KMS-11 (cell line): ENCODE data around the gene B4GALT3.

Experiments used
- H2AFZ ChIP-seq: fragments of 200-600 bp; sonication (generic); 2 replicates; pipeline ENCODE4 v1.6.1; 2016; ENCODE audit warnings: antibody characterized with exemption, mixed run types, low read depth
- H3K27ac ChIP-seq: fragments of 200-600 bp; sonication (generic); 2 replicates; pipeline ENCODE4 v1.6.1; 2016; ENCODE audit warnings: mild to moderate bottlenecking, mixed run types
- H3K27me3 ChIP-seq: fragments of 200-600 bp; sonication (generic); 2 replicates; pipeline ENCODE4 v1.6.1; 2017; ENCODE audit warnings: mild to moderate bottlenecking, low read depth, mixed run types, moderate library complexity; ENCODE audit not compliant: insufficient read depth
- H3K36me3 ChIP-seq: fragments of 200-600 bp; sonication (generic); 2 replicates; pipeline ENCODE4 v1.6.1; 2017; ENCODE audit warnings: mild to moderate bottlenecking, mixed run types; ENCODE audit not compliant: insufficient read depth
- H3K4me1 ChIP-seq: fragments of 200-600 bp; sonication (generic); 2 replicates; pipeline ENCODE4 v1.6.1; 2016; ENCODE audit warnings: mild to moderate bottlenecking, low read depth, mixed run types; ENCODE audit not compliant: poor library complexity, severe bottlenecking
- H3K4me2 ChIP-seq: fragments of 200-600 bp; sonication (generic); 2 replicates; pipeline ENCODE4 v1.7.0; 2016; ENCODE audit warnings: mild to moderate bottlenecking, mixed run types
- H3K4me3 ChIP-seq: fragments of 200-600 bp; sonication (generic); IDR thresholded peaks from 2 replicates; pipeline ENCODE4 v1.6.1; 2017; ENCODE audit warnings: low read depth, low read length, mixed read lengths; ENCODE audit not compliant: insufficient read depth
- H3K79me2 ChIP-seq: fragments of 200-600 bp; sonication (generic); 2 replicates; pipeline ENCODE4 v1.6.1; 2016; ENCODE audit warnings: low read depth, mixed run types; ENCODE audit not compliant: insufficient read depth
- H3K9ac ChIP-seq: fragments of 200-600 bp; sonication (generic); 2 replicates; pipeline ENCODE4 v1.6.1; 2016; ENCODE audit warnings: mild to moderate bottlenecking, mixed run types
- H4K20me1 ChIP-seq: fragments of 200-600 bp; sonication (generic); 2 replicates; pipeline ENCODE4 v1.6.1; 2016; ENCODE audit warnings: mild to moderate bottlenecking, mixed run types; ENCODE audit not compliant: insufficient read depth
- TF ChIP-seq, protein P1 (sequence below): fragments of 200-600 bp; sonication (generic); conservative IDR thresholded peaks from 2 replicates; pipeline ENCODE4 v1.6.1; 2017; ENCODE audit warnings: low read depth, mild to moderate bottlenecking, antibody characterized with exemption, low read length, moderate library complexity, mixed read lengths

B4GALT3 gene

DNA sequence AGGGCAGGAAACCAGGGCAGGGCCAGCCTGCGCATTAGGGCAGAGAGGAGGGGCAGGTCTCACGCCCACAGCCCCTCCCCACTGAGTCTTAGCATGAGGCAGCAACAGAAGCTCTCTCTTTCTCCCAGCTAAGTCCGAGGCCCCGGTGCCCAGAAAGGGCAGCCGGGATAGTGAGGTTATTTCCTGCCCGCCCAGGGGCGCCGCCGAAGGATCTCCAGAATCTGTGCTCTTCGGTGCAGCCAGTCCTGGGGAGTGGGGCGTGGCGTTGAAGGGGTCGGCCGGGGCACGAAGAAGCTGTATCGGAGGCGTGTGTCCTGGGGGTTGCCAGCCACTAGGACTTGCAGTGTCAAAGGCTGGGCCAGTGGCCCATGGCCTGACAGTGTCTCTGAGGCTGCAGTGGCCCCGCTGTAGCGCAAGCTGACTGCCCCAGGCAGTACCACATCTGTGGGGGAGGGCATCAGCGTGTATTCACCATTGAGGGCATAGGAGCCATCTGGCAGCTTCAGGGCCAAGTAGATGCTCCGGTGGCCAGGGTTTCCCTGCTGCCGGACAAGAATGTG is 13.7 kb upstream of the B4GALT3 start:
- Histone ChIP-seq H3K79me2 (no peaks in the 10 kb centered on the region), H2AFZ (no peak overlapping the region), H3K36me3 (no peaks in the 10 kb centered on the region), H3K27me3 (no peaks in the 10 kb centered on the region), H3K9ac (no peak overlapping the region), H4K20me1 (no peaks in the 10 kb centered on the region), H3K4me1 (peaks cover 27% of the 10 kb centered on the region), H3K27ac (no peak overlapping the region), H3K4me2 (no peak overlapping the region), H3K4me3 (no peak overlapping the region)
- TF ChIP-seq, protein P1, sequence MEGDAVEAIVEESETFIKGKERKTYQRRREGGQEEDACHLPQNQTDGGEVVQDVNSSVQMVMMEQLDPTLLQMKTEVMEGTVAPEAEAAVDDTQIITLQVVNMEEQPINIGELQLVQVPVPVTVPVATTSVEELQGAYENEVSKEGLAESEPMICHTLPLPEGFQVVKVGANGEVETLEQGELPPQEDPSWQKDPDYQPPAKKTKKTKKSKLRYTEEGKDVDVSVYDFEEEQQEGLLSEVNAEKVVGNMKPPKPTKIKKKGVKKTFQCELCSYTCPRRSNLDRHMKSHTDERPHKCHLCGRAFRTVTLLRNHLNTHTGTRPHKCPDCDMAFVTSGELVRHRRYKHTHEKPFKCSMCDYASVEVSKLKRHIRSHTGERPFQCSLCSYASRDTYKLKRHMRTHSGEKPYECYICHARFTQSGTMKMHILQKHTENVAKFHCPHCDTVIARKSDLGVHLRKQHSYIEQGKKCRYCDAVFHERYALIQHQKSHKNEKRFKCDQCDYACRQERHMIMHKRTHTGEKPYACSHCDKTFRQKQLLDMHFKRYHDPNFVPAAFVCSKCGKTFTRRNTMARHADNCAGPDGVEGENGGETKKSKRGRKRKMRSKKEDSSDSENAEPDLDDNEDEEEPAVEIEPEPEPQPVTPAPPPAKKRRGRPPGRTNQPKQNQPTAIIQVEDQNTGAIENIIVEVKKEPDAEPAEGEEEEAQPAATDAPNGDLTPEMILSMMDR = no peak

DNA sequence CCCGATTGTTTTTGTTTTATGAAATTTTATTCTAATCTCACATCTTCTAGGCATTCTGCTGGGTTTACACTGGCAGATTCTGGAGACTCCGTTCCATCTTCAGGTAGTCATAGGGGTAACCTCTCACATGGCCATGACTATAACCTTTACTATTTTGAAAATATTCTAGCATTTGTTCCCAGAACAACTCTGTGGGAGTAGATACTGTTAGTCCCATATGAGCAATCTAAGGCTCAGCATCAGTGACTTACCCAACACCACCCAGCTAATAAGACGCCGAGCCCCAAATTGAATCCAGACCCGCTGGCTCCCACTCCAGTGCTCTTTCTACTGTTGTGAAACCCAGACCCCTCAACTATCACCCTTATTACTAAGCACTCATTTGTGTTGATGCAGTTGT is 11.7 kb upstream of the B4GALT3 start:
- TF ChIP-seq, protein P1 = no peak; the same call in 1 of the 2 replicates

DNA sequence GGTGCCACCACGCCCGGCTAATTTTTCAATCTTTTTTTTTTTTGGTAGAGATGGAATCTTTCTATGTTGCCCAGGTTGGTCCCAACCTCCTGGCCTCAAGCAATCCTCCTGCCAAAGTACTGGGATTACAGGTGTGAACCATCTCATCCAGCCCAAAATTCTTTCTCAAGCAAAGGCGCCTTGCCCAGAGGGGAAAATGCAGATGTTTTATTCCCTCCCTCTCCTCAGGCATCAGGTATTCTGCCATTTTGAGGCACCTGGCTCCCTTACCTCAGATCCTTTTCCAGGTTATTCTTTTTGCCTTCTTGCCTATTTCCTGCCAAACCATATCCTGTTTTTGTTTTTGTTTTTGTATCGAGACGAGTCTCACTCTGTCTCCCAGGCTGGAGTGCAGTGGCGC is 11.1 kb upstream of the B4GALT3 start:
- H4K20me1 ChIP-seq = no peaks in the 10 kb centered on the region
- H3K27ac ChIP-seq = no peak overlapping the region
- H3K9ac ChIP-seq = no peak overlapping the region
- H2AFZ ChIP-seq = no peak overlapping the region
- no peak overlapping the region for H3K4me3 ChIP-seq
- no peaks in the 10 kb centered on the region for H3K36me3 ChIP-seq
- H3K79me2 ChIP-seq = no peaks in the 10 kb centered on the region
- H3K27me3 ChIP-seq = no peaks in the 10 kb centered on the region
- peaks cover 54% of the 10 kb centered on the region for H3K4me1 ChIP-seq
- TF ChIP-seq, protein P1 = no peak
- no peak overlapping the region for H3K4me2 ChIP-seq

More for the DNA sequence above, 11.7 kb upstream of the B4GALT3 start:
- Histone ChIP-seq H2AFZ (no peak overlapping the region), H3K36me3 (no peaks in the 10 kb centered on the region), H3K27me3 (no peaks in the 10 kb centered on the region), H3K4me2 (no peak overlapping the region), H3K4me3 (no peak overlapping the region), H4K20me1 (no peaks in the 10 kb centered on the region), H3K79me2 (no peaks in the 10 kb centered on the region), H3K9ac (no peak overlapping the region), H3K27ac (no peak overlapping the region), H3K4me1 (peaks cover 47% of the 10 kb centered on the region)

DNA sequence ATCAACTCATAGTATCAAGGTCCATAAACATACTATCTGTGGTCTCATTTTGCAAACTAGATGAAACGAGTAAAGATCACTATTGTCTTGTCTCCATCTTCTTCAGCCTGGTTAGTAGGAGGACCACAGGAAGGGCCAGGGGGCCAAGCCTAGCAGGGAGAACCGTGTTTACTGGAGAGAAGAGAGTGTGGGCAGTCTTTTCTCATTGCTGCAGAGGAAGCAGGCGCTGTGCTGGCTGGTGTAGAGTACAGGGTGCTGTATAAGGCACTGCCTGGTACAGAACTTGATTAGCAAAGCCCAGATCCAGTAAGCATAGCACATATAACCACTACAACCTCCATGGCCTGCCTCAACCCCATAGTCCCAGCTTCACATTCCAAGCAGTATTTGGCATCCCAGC is 10.0 kb upstream of the B4GALT3 start:
- Histone ChIP-seq H3K4me2 (no peak overlapping the region), H3K4me1 (peaks cover 57% of the 10 kb centered on the region), H2AFZ (no peak overlapping the region), H3K9ac (no peak overlapping the region), H3K36me3 (no peaks in the 10 kb centered on the region), H3K79me2 (no peaks in the 10 kb centered on the region), H3K4me3 (no peak overlapping the region), H4K20me1 (no peaks in the 10 kb centered on the region), H3K27ac (no peak overlapping the region), H3K27me3 (no peaks in the 10 kb centered on the region)
- TF ChIP-seq, protein P1 = no peak
